GM18511 (cell line): ENCODE results near the gene TMEM43.
"Not testable (repeated sequence)": the region's sequence is repeated elsewhere in the genome, so short reads cannot be mapped to it uniquely, and the experiment has no call there.

ENCODE experiments used
- ATAC-seq: cut with Tn5 transposase; IDR thresholded peaks from one replicate; pipeline ENCODE4 v1.9.1; 2021; ENCODE audit warnings: mild to moderate bottlenecking, moderate library complexity; ENCODE audit not compliant: unreplicated experiment

The TMEM43 gene

GRCh38 chr3:14124615-14125192 is at the start of gene TMEM43, which contains the start of gene CHCHD4:
Gene TMEM43 (plus strand): TSS chr3:14125052. CDS start chr3:14125194, 142 bp downstream.
Gene CHCHD4 (minus strand): TSS chr3:14124870. CDS start chr3:14124676, 194 bp downstream.
- peak; percentile 87 for ATAC-seq

GRCh38 chr3:14075233-14075632 is 49.6 kb upstream of the TMEM43 start:
- ATAC-seq = not testable (repeated sequence)

GRCh38 chr3:14077310-14077709 is 47.5 kb upstream of the TMEM43 start:
- ATAC-seq = no peak

- ATAC-seq = no peak
Measured at GRCh38 chr3:14082108-14082657, 42.7 kb upstream of the TMEM43 start.

- ATAC-seq = not testable (repeated sequence)
Measured at GRCh38 chr3:14087461-14087860, 37.4 kb upstream of the TMEM43 start.

- not testable (repeated sequence) for ATAC-seq
Measured at GRCh38 chr3:14091959-14092358, 32.9 kb upstream of the TMEM43 start.

GRCh38 chr3:14092464-14092863 is 32.4 kb upstream of the TMEM43 start:
- ATAC-seq = no peak

GRCh38 chr3:14093831-14094230 is 31.0 kb upstream of the TMEM43 start:
- ATAC-seq = no peak

GRCh38 chr3:14096742-14097141 is 28.1 kb upstream of the TMEM43 start:
- ATAC-seq = no peak

- no peak for ATAC-seq
Measured at GRCh38 chr3:14097616-14098391, 27.0 kb upstream of the TMEM43 start.

GRCh38 chr3:14109821-14110220 is 15.0 kb upstream of the TMEM43 start:
- not testable (repeated sequence) for ATAC-seq

GRCh38 chr3:14110699-14111098 is 14.2 kb upstream of the TMEM43 start:
- no peak for ATAC-seq

- no peak for ATAC-seq
Measured at GRCh38 chr3:14113965-14114635, 10.8 kb upstream of the TMEM43 start.

GRCh38 chr3:14117468-14118399 is 7.1 kb upstream of the TMEM43 start:
- ATAC-seq = no peak

GRCh38 chr3:14118400-14119381 is 6.2 kb upstream of the TMEM43 start:
- no peak for ATAC-seq

- no peak for ATAC-seq
Measured at GRCh38 chr3:14119651-14120050, 5.2 kb upstream of the TMEM43 start.

- no peak for ATAC-seq
Measured at GRCh38 chr3:14120111-14120920, 4.5 kb upstream of the TMEM43 start.

- ATAC-seq = not testable (repeated sequence)
Measured at GRCh38 chr3:14120921-14121448, 3.9 kb upstream of the TMEM43 start.
